ENCODE results near the gene ZNF512B. TPM values are rescaled to one million over a fixed set of nuclear protein-coding genes. Genes with fewer than 3 reads are reported as not detected.

ZNF512B gene
- total and polyA plus RNA-seq, 4 donors: 1.8 to 11.8 (median 9.8) TPM

DNA sequence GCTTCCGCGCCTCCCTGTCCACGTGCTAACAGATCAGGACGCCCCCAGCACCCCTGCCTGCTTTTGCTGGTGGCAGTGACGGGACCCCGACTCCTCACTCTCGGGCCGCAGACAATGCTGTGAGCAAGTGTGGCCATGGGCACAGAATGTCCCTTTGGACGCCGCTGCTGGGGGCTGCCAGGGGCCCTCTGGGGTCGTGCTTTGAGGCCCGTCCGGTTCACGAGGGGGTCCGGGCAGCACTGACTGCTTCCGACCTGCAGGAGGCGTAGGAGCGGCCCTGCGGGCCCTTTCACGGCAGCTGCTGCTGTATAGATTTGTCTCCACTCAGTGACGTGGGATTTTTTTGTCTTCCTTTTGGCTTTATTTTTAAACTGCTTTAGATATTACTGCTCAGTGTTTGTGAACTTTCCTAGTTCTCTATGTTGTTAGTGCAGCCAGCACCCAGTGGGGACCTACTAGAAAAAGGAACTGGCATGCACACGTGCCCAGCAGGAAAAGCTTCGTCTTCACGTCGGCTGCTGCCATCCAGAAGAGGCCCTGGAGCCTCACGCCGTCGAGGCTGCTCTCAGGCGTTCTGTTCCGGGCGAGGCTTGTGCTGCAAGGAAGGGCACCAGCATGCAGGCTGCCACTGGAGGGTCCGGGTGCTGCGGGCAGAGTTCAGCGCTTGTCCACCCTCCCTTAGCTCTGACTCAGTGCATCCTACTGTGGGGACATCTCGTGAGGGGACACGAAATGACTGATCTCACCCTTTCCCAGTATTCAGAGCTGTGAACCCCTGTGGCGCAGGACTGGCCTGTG lies 35.3 kb downstream of the ZNF512B start:
- Histone ChIP-seq H3K9me3 (ENCODE audit: control insufficient read depth in 4 of 4, low read length in 3 of 4) (no peaks in the 10 kb centered on the region), H3K27me3 (ENCODE audit: control insufficient read depth in 4 of 4, insufficient read depth in 4 of 4, low read length in 3 of 4) (no peaks in the 10 kb centered on the region), H3K27ac (ENCODE audit: low read depth in 1 of 2, low read length in 2 of 2) (no peak overlapping the region), H3K36me3 (ENCODE audit: control insufficient read depth in 4 of 4, insufficient read depth in 3 of 4, low read depth in 1 of 4, low read length in 3 of 4) (peaks cover 19 to 53% (median 24%) of the 10 kb centered on the region in 4 donors), H3K4me1 (ENCODE audit: control insufficient read depth in 4 of 4, insufficient read depth in 4 of 4, low read length in 3 of 4) (no peaks in the 10 kb centered on the region), H3K4me3 (ENCODE audit: low read depth in 1 of 3, low read length in 3 of 3) (no peak overlapping the region), H3K9ac (ENCODE audit: low read depth in 1 of 2, low read length in 2 of 2) (no peak overlapping the region)
- no peak for DNase-seq (ENCODE audit: low spot score)
- WGBS: 91% methylated on average over 37 of the region's 37 CpGs
- no peak for TF ChIP-seq SP1 (IDR thresholded peaks at IDR 0.05)
- no peak for TF ChIP-seq FOXA2 (IDR thresholded peaks at IDR 0.05)
- no peak for TF ChIP-seq HNF4G (IDR thresholded peaks at IDR 0.05)
- no peak for TF ChIP-seq YY1 (IDR thresholded peaks at IDR 0.05)
- TF ChIP-seq EGR1 (IDR thresholded peaks at IDR 0.05; ENCODE audit: low read depth in 2 of 2): no peak
- TF ChIP-seq, protein P1, sequence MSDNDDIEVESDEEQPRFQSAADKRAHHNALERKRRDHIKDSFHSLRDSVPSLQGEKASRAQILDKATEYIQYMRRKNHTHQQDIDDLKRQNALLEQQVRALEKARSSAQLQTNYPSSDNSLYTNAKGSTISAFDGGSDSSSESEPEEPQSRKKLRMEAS (IDR thresholded peaks at IDR 0.05): no peak
- no peak for TF ChIP-seq JUND (IDR thresholded peaks at IDR 0.05)
- TF ChIP-seq, protein P2, sequence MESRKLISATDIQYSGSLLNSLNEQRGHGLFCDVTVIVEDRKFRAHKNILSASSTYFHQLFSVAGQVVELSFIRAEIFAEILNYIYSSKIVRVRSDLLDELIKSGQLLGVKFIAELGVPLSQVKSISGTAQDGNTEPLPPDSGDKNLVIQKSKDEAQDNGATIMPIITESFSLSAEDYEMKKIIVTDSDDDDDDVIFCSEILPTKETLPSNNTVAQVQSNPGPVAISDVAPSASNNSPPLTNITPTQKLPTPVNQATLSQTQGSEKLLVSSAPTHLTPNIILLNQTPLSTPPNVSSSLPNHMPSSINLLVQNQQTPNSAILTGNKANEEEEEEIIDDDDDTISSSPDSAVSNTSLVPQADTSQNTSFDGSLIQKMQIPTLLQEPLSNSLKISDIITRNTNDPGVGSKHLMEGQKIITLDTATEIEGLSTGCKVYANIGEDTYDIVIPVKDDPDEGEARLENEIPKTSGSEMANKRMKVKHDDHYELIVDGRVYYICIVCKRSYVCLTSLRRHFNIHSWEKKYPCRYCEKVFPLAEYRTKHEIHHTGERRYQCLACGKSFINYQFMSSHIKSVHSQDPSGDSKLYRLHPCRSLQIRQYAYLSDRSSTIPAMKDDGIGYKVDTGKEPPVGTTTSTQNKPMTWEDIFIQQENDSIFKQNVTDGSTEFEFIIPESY (IDR thresholded peaks at IDR 0.05): no peak
- TF ChIP-seq, protein P3, sequence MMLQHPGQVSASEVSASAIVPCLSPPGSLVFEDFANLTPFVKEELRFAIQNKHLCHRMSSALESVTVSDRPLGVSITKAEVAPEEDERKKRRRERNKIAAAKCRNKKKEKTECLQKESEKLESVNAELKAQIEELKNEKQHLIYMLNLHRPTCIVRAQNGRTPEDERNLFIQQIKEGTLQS (IDR thresholded peaks at IDR 0.05): no peak
- TF ChIP-seq, protein P4, sequence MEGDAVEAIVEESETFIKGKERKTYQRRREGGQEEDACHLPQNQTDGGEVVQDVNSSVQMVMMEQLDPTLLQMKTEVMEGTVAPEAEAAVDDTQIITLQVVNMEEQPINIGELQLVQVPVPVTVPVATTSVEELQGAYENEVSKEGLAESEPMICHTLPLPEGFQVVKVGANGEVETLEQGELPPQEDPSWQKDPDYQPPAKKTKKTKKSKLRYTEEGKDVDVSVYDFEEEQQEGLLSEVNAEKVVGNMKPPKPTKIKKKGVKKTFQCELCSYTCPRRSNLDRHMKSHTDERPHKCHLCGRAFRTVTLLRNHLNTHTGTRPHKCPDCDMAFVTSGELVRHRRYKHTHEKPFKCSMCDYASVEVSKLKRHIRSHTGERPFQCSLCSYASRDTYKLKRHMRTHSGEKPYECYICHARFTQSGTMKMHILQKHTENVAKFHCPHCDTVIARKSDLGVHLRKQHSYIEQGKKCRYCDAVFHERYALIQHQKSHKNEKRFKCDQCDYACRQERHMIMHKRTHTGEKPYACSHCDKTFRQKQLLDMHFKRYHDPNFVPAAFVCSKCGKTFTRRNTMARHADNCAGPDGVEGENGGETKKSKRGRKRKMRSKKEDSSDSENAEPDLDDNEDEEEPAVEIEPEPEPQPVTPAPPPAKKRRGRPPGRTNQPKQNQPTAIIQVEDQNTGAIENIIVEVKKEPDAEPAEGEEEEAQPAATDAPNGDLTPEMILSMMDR (IDR thresholded peaks at IDR 0.05; ENCODE audit: low read depth, low read length, missing input control): no peak
- no peak for TF ChIP-seq RXRA (IDR thresholded peaks at IDR 0.05)
- no peak for TF ChIP-seq RAD21 (IDR thresholded peaks at IDR 0.05)
- TF ChIP-seq, protein P5, sequence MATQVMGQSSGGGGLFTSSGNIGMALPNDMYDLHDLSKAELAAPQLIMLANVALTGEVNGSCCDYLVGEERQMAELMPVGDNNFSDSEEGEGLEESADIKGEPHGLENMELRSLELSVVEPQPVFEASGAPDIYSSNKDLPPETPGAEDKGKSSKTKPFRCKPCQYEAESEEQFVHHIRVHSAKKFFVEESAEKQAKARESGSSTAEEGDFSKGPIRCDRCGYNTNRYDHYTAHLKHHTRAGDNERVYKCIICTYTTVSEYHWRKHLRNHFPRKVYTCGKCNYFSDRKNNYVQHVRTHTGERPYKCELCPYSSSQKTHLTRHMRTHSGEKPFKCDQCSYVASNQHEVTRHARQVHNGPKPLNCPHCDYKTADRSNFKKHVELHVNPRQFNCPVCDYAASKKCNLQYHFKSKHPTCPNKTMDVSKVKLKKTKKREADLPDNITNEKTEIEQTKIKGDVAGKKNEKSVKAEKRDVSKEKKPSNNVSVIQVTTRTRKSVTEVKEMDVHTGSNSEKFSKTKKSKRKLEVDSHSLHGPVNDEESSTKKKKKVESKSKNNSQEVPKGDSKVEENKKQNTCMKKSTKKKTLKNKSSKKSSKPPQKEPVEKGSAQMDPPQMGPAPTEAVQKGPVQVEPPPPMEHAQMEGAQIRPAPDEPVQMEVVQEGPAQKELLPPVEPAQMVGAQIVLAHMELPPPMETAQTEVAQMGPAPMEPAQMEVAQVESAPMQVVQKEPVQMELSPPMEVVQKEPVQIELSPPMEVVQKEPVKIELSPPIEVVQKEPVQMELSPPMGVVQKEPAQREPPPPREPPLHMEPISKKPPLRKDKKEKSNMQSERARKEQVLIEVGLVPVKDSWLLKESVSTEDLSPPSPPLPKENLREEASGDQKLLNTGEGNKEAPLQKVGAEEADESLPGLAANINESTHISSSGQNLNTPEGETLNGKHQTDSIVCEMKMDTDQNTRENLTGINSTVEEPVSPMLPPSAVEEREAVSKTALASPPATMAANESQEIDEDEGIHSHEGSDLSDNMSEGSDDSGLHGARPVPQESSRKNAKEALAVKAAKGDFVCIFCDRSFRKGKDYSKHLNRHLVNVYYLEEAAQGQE (IDR thresholded peaks at IDR 0.05): no peak
- TF ChIP-seq HNF4A (conservative IDR thresholded peaks at IDR 0.05): no peak
- TF ChIP-seq NR2F2 (IDR thresholded peaks at IDR 0.05): no peak
- TF ChIP-seq TAF1 (conservative IDR thresholded peaks at IDR 0.05): no peak
- no peak for TF ChIP-seq GABPA (IDR thresholded peaks at IDR 0.05 in 1 of 2, conservative IDR thresholded peaks at IDR 0.05 in 1 of 2)
- TF ChIP-seq FOXA1 (IDR thresholded peaks at IDR 0.05): no peak
